Caco-2 (cell line): ENCODE data around the gene GALNS. TPM values are rescaled to one million over a fixed set of nuclear protein-coding genes. Genes with fewer than 3 reads are reported as not detected.

Experiments
- BruUV-seq: library from RNA; stranded (reverse); fragments of 400-500 nt; replicated peaks from 2 replicates; lab custom pipeline; 2021; lab: Mats Ljungman, UMichigan
- CTCF ChIA-PET: fragments of 300-600 bp; sonication (Branson Sonifier 250); formaldehyde crosslinking; loops from one replicate; lab custom pipeline; 2022; ENCODE audit warnings: antibody characterized with exemption; lab: Charles Lee
- POLR2A ChIA-PET: fragments of 300-600 bp; sonication (Branson Sonifier 250); formaldehyde crosslinking; loops from one replicate; lab custom pipeline; 2022; ENCODE audit warnings: antibody characterized with exemption; lab: Charles Lee
- DNase-seq, 2 experiments: peaks; one replicate each; pipeline versions ENCODE4 v3.0.0 to v3.0.0-alpha.2; 2020 to 2022
- H3K27me3 ChIP-seq: replicated peaks from 2 replicates; pipeline ENCODE4 v1.6.0; 2011; ENCODE audit warnings: low read length; ENCODE audit not compliant: control insufficient read depth, insufficient read depth
- H3K36me3 ChIP-seq: 2 replicates; pipeline ENCODE4 v1.5.1; 2011; ENCODE audit warnings: low read length; ENCODE audit not compliant: control insufficient read depth, insufficient read depth
- H3K4me1 ChIP-seq: fragments of 250-450 bp; sonication (Bioruptor Pico); 2 replicates; pipeline ENCODE4 v1.5.1; 2020; ENCODE audit warnings: mild to moderate bottlenecking
- H3K4me3 ChIP-seq: 2 replicates; pipeline ENCODE4 v1.5.1; 2011; ENCODE audit warnings: low read depth, mild to moderate bottlenecking, control low read depth, low read length
- H3K9me3 ChIP-seq: fragments of 250-450 bp; sonication (Bioruptor Pico); 2 replicates; pipeline ENCODE4 v1.5.1; 2020; ENCODE audit warnings: mild to moderate bottlenecking, moderate library complexity
- H3K27ac Mint-ChIP-seq: one replicate; pipeline ENCODE4 v1.8.0; 2022; ENCODE audit warnings: mixed read lengths; ENCODE audit not compliant: unreplicated experiment
- H3K27me3 Mint-ChIP-seq: one replicate; pipeline ENCODE4 v1.8.0; 2022; ENCODE audit warnings: mixed read lengths; ENCODE audit not compliant: insufficient read depth, unreplicated experiment
- H3K36me3 Mint-ChIP-seq: one replicate; pipeline ENCODE4 v1.8.0; 2022; ENCODE audit warnings: mild to moderate bottlenecking, mixed read lengths; ENCODE audit not compliant: insufficient read depth, unreplicated experiment
- H3K4me1 Mint-ChIP-seq: one replicate; pipeline ENCODE4 v1.8.0; 2022; ENCODE audit warnings: low read depth, mixed read lengths; ENCODE audit not compliant: unreplicated experiment
- H3K4me3 Mint-ChIP-seq: one replicate; pipeline ENCODE4 v1.8.0; 2022; ENCODE audit warnings: mild to moderate bottlenecking, moderate library complexity, mixed read lengths; ENCODE audit not compliant: unreplicated experiment
- H3K9me3 Mint-ChIP-seq: one replicate; pipeline ENCODE4 v1.8.0; 2022; ENCODE audit warnings: mixed read lengths; ENCODE audit not compliant: unreplicated experiment
- intact Hi-C: fragments of 100-400 bp; cut with micrococcal nuclease; formaldehyde crosslinking; loops from one replicate; pipeline ENCODE4 v1.10.0; 2022; ENCODE audit not compliant: unreplicated experiment
- total RNA-seq: library from RNA; stranded (reverse); gene quantifications from 2 replicates; pipeline ENCODE4 v1.2.3, GENCODE V29; 2022
- TF ChIP-seq, protein P1 (sequence below), 2 experiments: fragments of 200-600 bp in 1 of 2; IDR thresholded peaks; 1 replicate in 1 of 2; 2 replicates in 1 of 2; pipeline versions ENCODE4 v1.5.1 to v1.8.0; 2011 to 2022; ENCODE audit warnings: antibody characterized with exemption in 1 of 2, control low read depth in 1 of 2, inconsistent platforms in 1 of 2, low read depth in 1 of 2, low read length in 1 of 2, mild to moderate bottlenecking in 1 of 2, moderate library complexity in 1 of 2; ENCODE audit not compliant: insufficient read depth in 1 of 2, severe bottlenecking in 1 of 2, unreplicated experiment in 1 of 2

GALNS gene
- total RNA-seq, 1 experiment from 2014 or later = 57.8 TPM

DNA sequence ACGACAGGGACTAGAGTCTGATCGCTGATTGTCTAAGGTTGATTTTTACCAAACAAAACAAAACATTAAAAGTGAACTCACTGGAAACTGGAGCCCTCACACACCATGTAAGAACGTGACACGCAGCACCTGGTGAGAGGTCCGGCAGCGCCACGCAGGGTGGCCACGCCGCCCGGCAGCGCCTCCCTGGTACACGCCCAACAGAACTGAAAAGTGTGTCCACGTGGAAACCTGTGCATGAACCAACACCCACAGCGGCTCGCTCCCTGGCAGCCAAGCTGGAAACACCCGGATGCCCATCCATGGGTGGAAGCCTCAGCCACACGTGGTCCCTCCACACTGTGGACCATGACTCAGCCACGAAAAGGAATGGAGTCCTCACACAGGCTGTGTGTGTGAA, 9.1 kb downstream of the GALNS start:
- Mint-ChIP-seq H3K36me3 (peaks cover 10% of the 10 kb centered on the region), H3K27me3 (no peaks in the 10 kb centered on the region), H3K27ac (no peak overlapping the region), H3K9me3 (no peaks in the 10 kb centered on the region), H3K4me3 (no peak overlapping the region), H3K4me1 (no peaks in the 10 kb centered on the region)
- intact Hi-C loops = no loop called here
- TF ChIP-seq, protein P1, sequence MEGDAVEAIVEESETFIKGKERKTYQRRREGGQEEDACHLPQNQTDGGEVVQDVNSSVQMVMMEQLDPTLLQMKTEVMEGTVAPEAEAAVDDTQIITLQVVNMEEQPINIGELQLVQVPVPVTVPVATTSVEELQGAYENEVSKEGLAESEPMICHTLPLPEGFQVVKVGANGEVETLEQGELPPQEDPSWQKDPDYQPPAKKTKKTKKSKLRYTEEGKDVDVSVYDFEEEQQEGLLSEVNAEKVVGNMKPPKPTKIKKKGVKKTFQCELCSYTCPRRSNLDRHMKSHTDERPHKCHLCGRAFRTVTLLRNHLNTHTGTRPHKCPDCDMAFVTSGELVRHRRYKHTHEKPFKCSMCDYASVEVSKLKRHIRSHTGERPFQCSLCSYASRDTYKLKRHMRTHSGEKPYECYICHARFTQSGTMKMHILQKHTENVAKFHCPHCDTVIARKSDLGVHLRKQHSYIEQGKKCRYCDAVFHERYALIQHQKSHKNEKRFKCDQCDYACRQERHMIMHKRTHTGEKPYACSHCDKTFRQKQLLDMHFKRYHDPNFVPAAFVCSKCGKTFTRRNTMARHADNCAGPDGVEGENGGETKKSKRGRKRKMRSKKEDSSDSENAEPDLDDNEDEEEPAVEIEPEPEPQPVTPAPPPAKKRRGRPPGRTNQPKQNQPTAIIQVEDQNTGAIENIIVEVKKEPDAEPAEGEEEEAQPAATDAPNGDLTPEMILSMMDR (IDR thresholded peaks at IDR 0.05; ENCODE audit: insufficient read depth in 1 of 2, low read depth in 1 of 2, low read length in 1 of 2, severe bottlenecking in 1 of 2, unreplicated experiment in 1 of 2) = no peak
- Histone ChIP-seq H3K9me3 (no peaks in the 10 kb centered on the region), H3K36me3 (peaks cover 3% of the 10 kb centered on the region; the same call in 1 of the 2 replicates), H3K4me1 (no peaks in the 10 kb centered on the region), H3K4me3 (no peak overlapping the region), H3K27me3 (no peaks in the 10 kb centered on the region)
- POLR2A ChIA-PET = no interaction called here
- CTCF ChIA-PET = no interaction called here
- no peak for DNase-seq
- no TSS peak for BruUV-seq

GRCh38 chr16:88846088-88846487, 10.7 kb downstream of the GALNS start:
- BruUV-seq = no TSS peak
- no peak overlapping the region for H3K27ac Mint-ChIP-seq
- DNase-seq = no peak
- intact Hi-C loops = no loop called here
- H3K9me3 Mint-ChIP-seq = no peaks in the 10 kb centered on the region
- ChIA-PET POLR2A (no interaction called here), CTCF (interaction anchor here (0.7 kb wide), 1 partner anchor 11 kb away, joined by 3 read pairs; the partner anchor contains the start of genes GALNS and TRAPPC2L)
- H3K4me3 ChIP-seq = no peak overlapping the region
- TF ChIP-seq, protein P1 (IDR thresholded peaks at IDR 0.05; ENCODE audit: insufficient read depth in 1 of 2, low read depth in 1 of 2, low read length in 1 of 2, severe bottlenecking in 1 of 2, unreplicated experiment in 1 of 2) = no peak
- H3K4me3 Mint-ChIP-seq = no peak overlapping the region
- no peaks in the 10 kb centered on the region for H3K9me3 ChIP-seq
- no peaks in the 10 kb centered on the region for H3K27me3 ChIP-seq
- H3K4me1 Mint-ChIP-seq = no peaks in the 10 kb centered on the region
- H3K4me1 ChIP-seq = no peaks in the 10 kb centered on the region
- no peaks in the 10 kb centered on the region for H3K27me3 Mint-ChIP-seq
- peaks cover 3% of the 10 kb centered on the region for H3K36me3 ChIP-seq
- H3K36me3 Mint-ChIP-seq = peaks cover 11% of the 10 kb centered on the region

DNA sequence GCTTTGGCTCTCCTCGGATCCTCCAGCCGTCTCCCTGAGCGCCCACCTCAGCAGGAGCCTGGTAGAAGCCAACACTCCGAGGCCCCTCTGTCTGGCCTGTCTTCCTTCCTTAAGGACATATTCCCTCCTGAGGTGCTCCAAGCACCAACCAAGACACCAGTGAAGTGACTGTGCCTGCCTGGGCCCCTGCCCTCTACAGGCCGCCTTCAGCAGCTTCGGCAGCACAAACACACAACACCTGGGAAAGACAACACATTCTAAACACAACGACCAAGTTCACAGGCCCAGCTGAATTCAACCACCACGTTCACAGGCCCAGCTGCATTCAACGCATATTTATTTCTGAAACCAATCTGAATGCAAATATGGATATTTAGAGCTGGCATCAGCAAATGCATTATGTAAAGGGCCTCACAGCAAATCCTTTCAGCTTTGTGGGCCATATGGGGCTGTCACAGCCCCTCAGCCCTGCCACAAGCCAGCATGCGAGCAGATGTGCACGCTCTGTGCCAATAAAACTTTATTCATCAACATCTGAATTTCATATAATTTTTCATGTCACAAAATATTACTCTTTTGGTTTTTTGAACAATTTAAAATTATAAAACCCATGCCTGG, 12.2 kb downstream of the GALNS start:
- CTCF ChIA-PET = no interaction called here
- Mint-ChIP-seq H3K36me3 (peaks cover 18% of the 10 kb centered on the region), H3K27me3 (no peaks in the 10 kb centered on the region), H3K9me3 (no peaks in the 10 kb centered on the region), H3K4me3 (no peak overlapping the region), H3K27ac (no peak overlapping the region), H3K4me1 (no peaks in the 10 kb centered on the region)
- BruUV-seq = no TSS peak
- Histone ChIP-seq H3K4me3 (no peak overlapping the region), H3K27me3 (no peaks in the 10 kb centered on the region), H3K36me3 (peaks cover 4% of the 10 kb centered on the region), H3K9me3 (no peaks in the 10 kb centered on the region), H3K4me1 (no peaks in the 10 kb centered on the region)
- intact Hi-C loops = no loop called here
- TF ChIP-seq, protein P1 (IDR thresholded peaks at IDR 0.05; ENCODE audit: insufficient read depth in 1 of 2, low read depth in 1 of 2, low read length in 1 of 2, severe bottlenecking in 1 of 2, unreplicated experiment in 1 of 2) = peak in 1 of 2 experiments; percentile 39
- no peak for DNase-seq
- POLR2A ChIA-PET = no interaction called here
